ENCODE measurements around the gene FAM156A. TPM values are rescaled to one million over a fixed set of nuclear protein-coding genes. Genes with fewer than 3 reads are reported as not detected.
A peak's percentile ranks its signal among the peaks of the same experiment; 100 is the strongest.
"Not testable (repeated sequence)": the region's sequence is repeated elsewhere in the genome, so short reads cannot be mapped to it uniquely, and the experiment has no call there.

FAM156A gene
- total and polyA plus RNA-seq, 2 of the 8 experiments (the other 6 are each of a cell fraction or from before 2014, with no cell fraction given) = 11.7 to 13.6 TPM

DNA sequence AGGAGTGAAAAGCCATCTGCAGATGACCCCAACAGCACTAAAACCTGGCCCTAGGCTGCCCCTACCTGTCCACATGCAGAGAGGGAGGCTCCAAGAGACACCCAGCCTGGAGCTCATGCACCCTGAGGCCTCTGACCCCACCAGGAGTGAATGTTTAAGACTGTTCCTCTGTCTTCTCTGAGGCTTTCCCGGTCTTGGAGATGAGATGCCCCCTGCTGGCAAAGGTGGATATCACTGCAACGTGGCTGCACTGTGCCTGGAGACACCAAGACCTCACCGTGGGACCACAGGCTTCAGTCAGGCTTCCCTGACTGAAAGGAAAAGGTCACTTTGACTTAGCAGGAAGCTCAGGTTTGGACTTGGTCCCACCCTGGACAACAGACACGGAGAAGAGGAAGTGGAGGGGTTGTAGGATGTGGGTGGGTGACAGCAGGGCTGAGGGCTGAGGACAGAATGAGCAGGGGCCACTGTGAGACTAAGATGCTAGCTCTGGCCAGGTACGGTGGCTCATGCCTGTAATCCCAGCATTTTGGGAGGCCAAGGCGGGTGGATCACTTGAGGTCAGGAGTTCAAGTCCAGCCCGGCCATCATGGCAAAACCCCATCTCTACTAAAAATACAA lies 31.8 kb upstream of the FAM156A start:
- H4K20me1 ChIP-seq (replicated peaks in 1 of 2; ENCODE audit: control insufficient read depth in 1 of 2, insufficient read depth in 2 of 2, low read length in 2 of 2); H4K5ac ChIP-seq (ENCODE audit: insufficient read length, low read depth, low read length); H2BK5ac ChIP-seq (ENCODE audit: low read depth, low read length); H3K23me2 ChIP-seq (ENCODE audit: low read depth, low read length); H3K18ac ChIP-seq (ENCODE audit: extremely low read depth, low read length); H2AFZ ChIP-seq (ENCODE audit: low read length); H2BK120ac ChIP-seq (replicated peaks; ENCODE audit: low read depth, low read length); H3K9me3 ChIP-seq (ENCODE audit: insufficient read depth in 2 of 2, low read depth in 1 of 2, low read length in 1 of 2); H3K4me2 ChIP-seq (ENCODE audit: insufficient read depth in 1 of 2, low read depth in 2 of 2, low read length in 2 of 2); H3K4me3 ChIP-seq (ENCODE audit: extremely low read depth in 1 of 4, insufficient read depth in 2 of 4, low read depth in 3 of 4, low read length in 4 of 4); H3K27ac ChIP-seq (ENCODE audit: low read depth, low read length); H4K91ac ChIP-seq (replicated peaks; ENCODE audit: insufficient read length, low read length); H3K14ac ChIP-seq (ENCODE audit: insufficient read length); H3K56ac ChIP-seq (replicated peaks; ENCODE audit: insufficient read length, low read depth, low read length); H2AK5ac ChIP-seq (ENCODE audit: low read depth, low read length); H3K4ac ChIP-seq (replicated peaks; ENCODE audit: insufficient read length, low read depth, low read length); H3K23ac ChIP-seq (ENCODE audit: insufficient read length); H3K4me1 ChIP-seq (replicated peaks in 1 of 4; ENCODE audit: control insufficient read depth in 3 of 4, insufficient read depth in 4 of 4, low read length in 3 of 4); H3K79me1 ChIP-seq (ENCODE audit: low read depth, low read length); H3K79me2 ChIP-seq (ENCODE audit: control insufficient read depth in 1 of 2, insufficient read depth in 2 of 2, low read length in 2 of 2); H3K36me3 ChIP-seq (ENCODE audit: control insufficient read depth in 2 of 4, insufficient read depth in 4 of 4, low read length in 3 of 4); H2BK20ac ChIP-seq (ENCODE audit: low read length); H2BK12ac ChIP-seq (ENCODE audit: low read depth, low read length); H2BK15ac ChIP-seq (ENCODE audit: low read length); H3K9ac ChIP-seq (replicated peaks in 1 of 4; ENCODE audit: extremely low read depth in 1 of 4, low read depth in 3 of 4, low read length in 3 of 4); H3K27me3 ChIP-seq (replicated peaks in 1 of 4; ENCODE audit: control insufficient read depth in 3 of 4, extremely low read depth in 1 of 4, insufficient read depth in 3 of 4, low read length in 3 of 4); POLR2A ChIA-PET (ENCODE audit: partially characterized antibody): not testable (repeated sequence)
- FAIRE-seq (peak; percentile 97), DNase-seq (ENCODE audit: low read depth in 1 of 2, low spot score in 2 of 2) (peak in 1 of 2 experiments; percentile 66)
- 68% methylated on average over 4 of the region's 7 CpGs; no CpG with 5 or more reads in 1 of the 2 experiments for WGBS, 2 experiments (ENCODE audit: extremely low coverage in 1 of 2, insufficient coverage in 1 of 2, insufficient read length in 1 of 2, insufficient replicate concordance in 2 of 2, low coverage in 1 of 2, low lambda C conversion rate in 2 of 2, missing lambda C conversion rate in 1 of 2)
- peak; percentile 45 to 54; a peak in 3 of 4 replicates for TF ChIP-seq RAD21 (IDR thresholded peaks at IDR 0.05 in 1 of 2, conservative IDR thresholded peaks at IDR 0.05 in 1 of 2; ENCODE audit: low read depth in 2 of 2, low read length in 2 of 2)
- TF ChIP-seq, protein P1, sequence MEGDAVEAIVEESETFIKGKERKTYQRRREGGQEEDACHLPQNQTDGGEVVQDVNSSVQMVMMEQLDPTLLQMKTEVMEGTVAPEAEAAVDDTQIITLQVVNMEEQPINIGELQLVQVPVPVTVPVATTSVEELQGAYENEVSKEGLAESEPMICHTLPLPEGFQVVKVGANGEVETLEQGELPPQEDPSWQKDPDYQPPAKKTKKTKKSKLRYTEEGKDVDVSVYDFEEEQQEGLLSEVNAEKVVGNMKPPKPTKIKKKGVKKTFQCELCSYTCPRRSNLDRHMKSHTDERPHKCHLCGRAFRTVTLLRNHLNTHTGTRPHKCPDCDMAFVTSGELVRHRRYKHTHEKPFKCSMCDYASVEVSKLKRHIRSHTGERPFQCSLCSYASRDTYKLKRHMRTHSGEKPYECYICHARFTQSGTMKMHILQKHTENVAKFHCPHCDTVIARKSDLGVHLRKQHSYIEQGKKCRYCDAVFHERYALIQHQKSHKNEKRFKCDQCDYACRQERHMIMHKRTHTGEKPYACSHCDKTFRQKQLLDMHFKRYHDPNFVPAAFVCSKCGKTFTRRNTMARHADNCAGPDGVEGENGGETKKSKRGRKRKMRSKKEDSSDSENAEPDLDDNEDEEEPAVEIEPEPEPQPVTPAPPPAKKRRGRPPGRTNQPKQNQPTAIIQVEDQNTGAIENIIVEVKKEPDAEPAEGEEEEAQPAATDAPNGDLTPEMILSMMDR (IDR thresholded peaks at IDR 0.05; ENCODE audit: control extremely low read depth in 1 of 3, insufficient read depth in 1 of 3, low read depth in 1 of 3, low read length in 3 of 3) = peak; percentile 50 to 58 (median 55)
- CTCF ChIA-PET (ENCODE audit: partially characterized antibody) = interaction anchor here (0.7 to 2.9 kb wide), 9 partner anchors 9 to 37 kb away, joined by 4 to 12 read pairs (median 5); no protein-coding TSS in a partner anchor
- peak overlapping the region; percentile 35; the same call in 1 of the 2 replicates for H4K8ac ChIP-seq (ENCODE audit: extremely low read depth, insufficient read depth, low read length)
